IPS-18c (cell line): ENCODE results near the gene DHRS7B.
"Not testable (repeated sequence)": the region's sequence is repeated elsewhere in the genome, so short reads cannot be mapped to it uniquely, and the experiment has no call there.

ENCODE experiments used
- H3K4me3 ChIP-seq: 2 replicates; pipeline ENCODE4 v1.7.0; 2013; ENCODE audit warnings: low read depth, mild to moderate bottlenecking, low read length, moderate library complexity; ENCODE audit not compliant: insufficient read depth
- H3K9me3 ChIP-seq: one replicate; pipeline ENCODE4 v1.6.1; 2013; ENCODE audit warnings: mild to moderate bottlenecking, low read length, moderate library complexity; ENCODE audit not compliant: control insufficient read depth, insufficient read depth

Gene DHRS7B

DNA sequence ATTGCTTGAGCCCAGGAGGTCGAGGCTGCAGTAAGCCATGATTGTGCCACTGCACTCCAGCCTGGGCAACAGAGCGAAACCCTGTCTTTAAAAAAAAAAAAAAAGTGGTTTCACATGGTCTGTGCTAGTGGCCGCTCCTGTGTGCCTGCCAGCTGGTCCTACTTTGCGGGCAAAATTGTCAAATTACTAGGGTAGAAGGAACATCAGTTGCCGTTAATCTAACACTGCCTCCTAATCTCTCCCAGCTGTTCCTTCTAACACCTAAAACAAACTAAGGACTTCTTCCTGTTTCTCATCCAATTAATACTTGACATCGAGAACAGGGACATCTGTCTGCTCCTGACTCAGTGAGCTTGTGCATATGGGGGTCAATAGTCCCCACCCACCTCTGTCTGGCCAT lies 63.3 kb downstream of the DHRS7B start:
- Histone ChIP-seq H3K9me3 (no peaks in the 10 kb centered on the region), H3K4me3 (no peak overlapping the region)

GRCh38 chr17:21191698-21192097 lies 64.9 kb downstream of the DHRS7B start:
- Histone ChIP-seq H3K4me3 (no peak overlapping the region), H3K9me3 (no peaks in the 10 kb centered on the region)

DNA sequence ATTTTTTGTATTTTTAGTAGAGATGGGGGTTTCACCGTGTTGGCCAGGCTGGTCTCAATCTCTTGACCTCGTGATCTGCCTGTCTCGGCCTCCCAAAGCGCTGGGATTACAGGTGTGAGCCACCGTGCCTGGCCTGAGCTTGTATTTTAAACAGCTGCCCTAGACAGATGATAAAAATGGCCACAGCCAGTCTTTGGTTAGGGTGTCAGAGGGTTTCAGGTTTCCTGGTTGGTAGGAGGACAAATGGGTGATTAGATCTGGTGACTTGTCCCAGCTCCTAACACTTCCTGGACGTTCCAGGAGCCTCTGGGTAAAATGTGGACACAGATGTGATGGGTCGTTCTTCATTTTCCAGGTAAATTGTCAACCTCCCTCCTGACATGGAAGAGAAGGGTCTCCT lies 65.7 kb downstream of the DHRS7B start:
- not testable (repeated sequence) for H3K9me3 ChIP-seq, H3K4me3 ChIP-seq

- Histone ChIP-seq H3K9me3 (no peaks in the 10 kb centered on the region), H3K4me3 (no peak overlapping the region)
These were observed 66.3 kb downstream of the DHRS7B start for GRCh38 chr17:21193031-21193430.

- Histone ChIP-seq H3K9me3 (no peaks in the 10 kb centered on the region), H3K4me3 (no peak overlapping the region)
These were observed 67.5 kb downstream of the DHRS7B start for GRCh38 chr17:21194226-21194625.

GRCh38 chr17:21194703-21195102 lies 67.9 kb downstream of the DHRS7B start:
- Histone ChIP-seq H3K4me3 (no peak overlapping the region), H3K9me3 (no peaks in the 10 kb centered on the region)

DNA sequence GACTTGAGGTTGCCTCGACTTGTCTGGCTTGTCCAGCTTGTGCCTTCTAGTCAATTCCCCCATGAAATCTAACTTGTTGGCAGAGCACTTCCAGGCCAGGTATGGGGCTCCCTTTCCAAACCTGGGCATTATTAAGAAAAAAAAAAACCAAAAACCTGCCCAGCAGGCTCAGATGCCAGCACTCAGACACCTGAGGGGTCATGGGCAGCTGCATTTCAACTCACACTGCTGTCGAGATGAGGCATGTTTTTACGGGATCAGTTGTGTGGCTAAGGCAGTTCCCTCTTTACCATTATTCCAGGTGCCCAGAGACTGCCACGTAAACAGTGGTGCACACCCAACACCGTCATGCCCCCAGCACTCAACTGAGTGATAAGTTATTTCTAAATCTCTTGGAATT lies 69.4 kb downstream of the DHRS7B start:
- H3K9me3 ChIP-seq, result no peaks in the 10 kb centered on the region
- no peak overlapping the region for H3K4me3 ChIP-seq

DNA sequence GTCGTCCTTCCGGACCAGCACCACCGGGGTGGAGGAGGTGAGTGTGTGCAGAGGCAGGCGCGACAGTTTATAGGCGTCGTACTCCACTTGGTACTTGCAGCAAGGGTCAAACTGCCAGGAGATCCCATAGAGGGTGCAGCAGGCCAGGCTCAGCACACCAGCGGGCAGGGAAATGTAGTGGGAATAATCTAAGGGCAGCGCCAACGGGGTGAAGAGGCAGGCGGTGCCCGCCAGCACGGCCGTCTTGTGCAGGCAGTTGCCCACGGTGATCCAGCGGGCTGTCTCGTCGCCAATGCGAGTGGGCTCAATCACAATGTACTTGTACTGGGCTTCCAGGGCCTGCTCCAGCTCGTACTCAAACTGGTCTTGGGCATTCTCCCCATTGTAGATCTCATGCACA lies 71.6 kb downstream of the DHRS7B start:
- H3K9me3 ChIP-seq, result no peaks in the 10 kb centered on the region
- H3K4me3 ChIP-seq, result no peak overlapping the region

GRCh38 chr17:21199311-21199710 lies 72.5 kb downstream of the DHRS7B start:
- H3K9me3 ChIP-seq, result no peaks in the 10 kb centered on the region
- H3K4me3 ChIP-seq, result no peak overlapping the region

GRCh38 chr17:21199856-21200255 lies 73.1 kb downstream of the DHRS7B start:
- Histone ChIP-seq H3K4me3 (no peak overlapping the region), H3K9me3 (no peaks in the 10 kb centered on the region)

DNA sequence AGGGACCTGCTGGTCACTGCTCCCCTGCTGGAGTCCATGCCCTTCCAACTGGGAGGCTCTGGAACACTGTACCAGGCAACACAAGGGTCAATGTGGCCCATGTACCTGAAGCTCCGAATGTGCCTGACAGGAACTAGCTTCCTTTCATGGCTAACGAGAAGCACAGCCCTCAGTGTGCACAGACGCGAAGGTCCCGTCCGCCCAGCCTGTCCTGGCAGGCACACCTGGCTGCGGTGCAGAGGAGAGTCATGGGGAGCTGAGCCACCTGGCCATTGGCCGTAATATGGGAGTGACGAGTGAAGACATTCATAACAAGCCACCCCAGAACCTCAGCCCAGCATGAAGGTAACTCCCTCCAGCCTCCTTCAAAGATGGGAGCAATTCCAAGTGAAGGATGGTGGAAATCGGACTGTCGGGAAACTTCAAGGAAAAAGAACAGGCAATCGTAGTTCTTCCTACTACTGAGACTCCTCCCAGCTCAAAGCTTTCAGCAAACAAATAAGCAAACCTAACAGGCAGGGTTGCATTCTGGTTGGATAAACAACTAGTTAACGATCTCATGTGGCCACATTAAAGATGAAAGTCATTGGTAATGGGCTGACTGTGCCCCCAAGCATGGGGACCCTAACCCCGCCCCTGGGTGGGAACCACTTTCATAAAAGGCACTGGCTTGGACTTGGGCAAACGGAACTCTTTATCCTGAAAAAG lies 74.0 kb downstream of the DHRS7B start:
- Histone ChIP-seq H3K4me3 (peak overlapping the region; percentile 2; the same call in 1 of the 2 replicates), H3K9me3 (no peaks in the 10 kb centered on the region)

DNA sequence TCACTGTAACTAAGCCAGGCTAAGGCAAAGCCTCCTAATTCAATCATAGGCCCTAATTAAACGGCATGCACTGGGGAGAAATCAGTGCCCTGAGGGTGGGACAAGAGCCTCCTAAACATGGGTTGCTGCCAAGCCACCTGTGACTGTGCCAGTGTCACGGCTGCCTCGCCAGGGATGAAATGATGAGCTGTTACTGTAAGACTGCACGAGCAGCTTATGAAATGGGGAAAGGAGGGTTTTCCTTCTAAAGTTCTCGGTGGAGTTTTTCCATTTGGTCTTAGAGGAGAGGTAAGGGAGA lies 74.5 kb downstream of the DHRS7B start:
- Histone ChIP-seq H3K9me3 (no peaks in the 10 kb centered on the region), H3K4me3 (peak overlapping the region; percentile 2; the same call in 1 of the 2 replicates)

GRCh38 chr17:21201874-21202273 lies 75.1 kb downstream of the DHRS7B start:
- H3K9me3 ChIP-seq, result no peaks in the 10 kb centered on the region
- no peak overlapping the region for H3K4me3 ChIP-seq

DNA sequence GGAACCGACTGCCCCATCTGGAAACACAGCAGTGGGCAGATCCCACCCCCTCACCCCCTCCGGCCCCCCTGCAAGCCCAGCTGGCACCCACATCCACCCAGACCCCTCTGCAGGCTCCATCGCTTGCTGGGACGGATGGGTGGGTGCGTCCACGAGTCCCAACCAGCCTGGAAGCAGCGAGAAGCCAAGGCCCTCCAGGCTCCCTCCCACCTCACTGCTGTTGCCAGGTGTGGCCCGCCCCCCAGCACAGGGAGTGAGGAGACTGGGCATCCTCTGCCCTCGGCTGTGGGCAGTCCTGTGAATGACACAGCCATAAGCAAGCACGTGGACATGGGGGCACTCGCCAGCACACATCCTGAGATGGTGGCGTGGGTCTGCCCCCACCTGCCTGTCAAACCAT lies 75.7 kb downstream of the DHRS7B start:
- no peak overlapping the region for H3K4me3 ChIP-seq
- H3K9me3 ChIP-seq, result no peaks in the 10 kb centered on the region

- H3K4me3 ChIP-seq, result no peak overlapping the region
- H3K9me3 ChIP-seq, result no peaks in the 10 kb centered on the region
These were observed 78.2 kb downstream of the DHRS7B start for GRCh38 chr17:21204935-21205334.

DNA sequence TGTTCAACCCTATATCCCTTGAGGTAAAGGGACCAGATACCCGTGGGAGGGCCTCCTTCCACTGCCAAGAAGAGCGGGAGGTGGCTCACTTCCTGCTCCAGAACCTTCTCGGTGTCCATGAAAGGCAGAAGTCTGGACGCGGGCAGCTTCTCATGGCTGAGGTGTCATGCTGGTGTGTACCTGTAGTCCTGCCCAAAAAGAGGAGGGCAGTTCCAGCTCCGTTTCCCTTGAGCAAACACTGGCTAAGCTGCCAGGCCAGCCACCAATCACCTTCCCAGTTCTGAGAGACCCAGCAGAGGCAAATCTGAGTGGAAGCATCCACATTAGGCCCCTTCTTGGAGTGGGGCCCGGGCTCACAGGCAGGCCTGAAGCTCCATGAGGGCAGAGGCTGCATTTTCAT lies 81.6 kb downstream of the DHRS7B start:
- Histone ChIP-seq H3K4me3 (no peak overlapping the region), H3K9me3 (no peaks in the 10 kb centered on the region)

GRCh38 chr17:21209511-21210175 lies 82.9 kb downstream of the DHRS7B start:
- Histone ChIP-seq H3K4me3 (no peak overlapping the region), H3K9me3 (no peaks in the 10 kb centered on the region)

DNA sequence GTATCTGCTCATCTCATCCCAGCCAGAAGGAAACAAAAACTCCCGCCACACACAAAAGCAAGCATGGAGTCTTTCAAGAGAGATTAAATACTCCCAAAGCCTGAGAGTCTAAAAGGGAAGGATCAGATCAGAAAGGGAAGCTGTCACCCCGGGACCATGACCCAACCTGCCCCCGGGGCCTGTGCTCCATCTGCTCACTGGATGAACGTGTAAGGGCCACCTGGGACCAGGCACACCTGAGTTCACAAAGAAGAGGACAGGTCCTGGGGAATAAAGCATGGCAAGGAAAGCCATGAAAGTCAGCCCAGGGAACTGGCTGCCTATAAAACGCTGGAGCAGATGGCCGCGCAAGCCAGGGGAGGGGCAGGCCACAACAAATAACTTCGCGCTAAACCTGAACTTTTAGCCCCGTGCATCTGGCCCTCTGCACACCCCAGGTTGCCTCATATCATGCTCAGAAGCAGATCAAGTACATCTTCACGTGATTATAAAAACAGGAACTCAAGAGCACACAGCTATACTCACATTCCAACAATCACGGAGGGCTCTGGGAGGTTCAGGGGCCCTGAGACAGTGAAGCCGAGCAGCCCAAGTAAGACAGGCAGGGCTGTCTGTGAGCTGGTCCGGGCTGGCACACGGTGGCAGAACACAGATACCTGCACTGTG lies 83.8 kb downstream of the DHRS7B start:
- Histone ChIP-seq H3K9me3 (no peaks in the 10 kb centered on the region), H3K4me3 (no peak overlapping the region)
